AG04449 (cell line): ENCODE measurements around the gene SREK1.
A peak's percentile ranks its signal among the peaks of the same experiment; 100 is the strongest.

ENCODE experiments used
- CTCF ChIA-PET: fragments of 350-600 bp; formaldehyde crosslinking; extraction: SDS; loops from one replicate; lab custom pipeline; 2021; ENCODE audit warnings: antibody characterized with exemption; lab: Yijun Ruan, JAX
- POLR2A ChIA-PET: fragments of 400-600, 350-600 bp; formaldehyde crosslinking; extraction: SDS; loops from one replicate; lab custom pipeline; 2020; ENCODE audit warnings: antibody characterized with exemption, inconsistent platforms; lab: Yijun Ruan, JAX
- DNase-seq: peaks from one replicate; pipeline ENCODE4 v3.0.0-alpha.2; 2010; ENCODE audit warnings: low read depth, low spot score
- H3K4me3 ChIP-seq: 2 replicates; pipeline ENCODE4 v1.5.1; 2011; ENCODE audit warnings: low read depth, mild to moderate bottlenecking, control low read depth, low read length
- CTCF ChIP-seq: IDR thresholded peaks from one replicate; pipeline ENCODE4 v1.5.1; 2011; ENCODE audit warnings: mild to moderate bottlenecking, moderate library complexity, low read length, control low read depth, inconsistent platforms; ENCODE audit not compliant: insufficient read depth; ENCODE audit errors: missing control alignments

SREK1 gene

DNA sequence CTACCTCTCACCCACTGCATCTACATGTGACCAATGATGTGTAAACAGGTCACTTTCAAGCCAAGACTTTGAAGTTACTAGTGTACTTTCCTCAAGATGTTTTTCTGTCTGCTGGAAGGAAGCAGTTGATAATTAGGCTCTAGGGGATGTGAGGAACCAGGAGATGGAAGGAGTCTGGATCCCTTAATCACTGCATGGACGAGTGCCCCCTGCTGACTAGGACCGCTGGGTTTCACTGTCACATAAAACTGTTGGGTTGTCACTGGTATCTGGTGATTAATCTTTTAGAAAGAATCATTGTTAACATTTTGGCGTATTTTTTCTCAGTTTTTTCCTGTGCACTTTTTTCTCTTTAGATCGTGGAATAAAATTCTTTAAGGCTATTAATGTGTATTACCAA, 79.5 kb downstream of the SREK1 start:
- ChIA-PET POLR2A (no interaction called here), CTCF (interaction anchor here (1.0 kb wide), 1 partner anchor 19 kb away, joined by 4 read pairs; no protein-coding TSS in a partner anchor)
- no peak for DNase-seq
- peak; percentile 12 for TF ChIP-seq CTCF
- H3K4me3 ChIP-seq = no peak overlapping the region

GRCh38 chr5:66224274-66224673, 80.2 kb downstream of the SREK1 start:
- no peak for DNase-seq
- CTCF ChIA-PET = interaction anchor here (1.0 kb wide), 1 partner anchor 20 kb away, joined by 4 read pairs; no protein-coding TSS in a partner anchor
- TF ChIP-seq CTCF = no peak
- no peak overlapping the region for H3K4me3 ChIP-seq
- POLR2A ChIA-PET = no interaction called here

DNA sequence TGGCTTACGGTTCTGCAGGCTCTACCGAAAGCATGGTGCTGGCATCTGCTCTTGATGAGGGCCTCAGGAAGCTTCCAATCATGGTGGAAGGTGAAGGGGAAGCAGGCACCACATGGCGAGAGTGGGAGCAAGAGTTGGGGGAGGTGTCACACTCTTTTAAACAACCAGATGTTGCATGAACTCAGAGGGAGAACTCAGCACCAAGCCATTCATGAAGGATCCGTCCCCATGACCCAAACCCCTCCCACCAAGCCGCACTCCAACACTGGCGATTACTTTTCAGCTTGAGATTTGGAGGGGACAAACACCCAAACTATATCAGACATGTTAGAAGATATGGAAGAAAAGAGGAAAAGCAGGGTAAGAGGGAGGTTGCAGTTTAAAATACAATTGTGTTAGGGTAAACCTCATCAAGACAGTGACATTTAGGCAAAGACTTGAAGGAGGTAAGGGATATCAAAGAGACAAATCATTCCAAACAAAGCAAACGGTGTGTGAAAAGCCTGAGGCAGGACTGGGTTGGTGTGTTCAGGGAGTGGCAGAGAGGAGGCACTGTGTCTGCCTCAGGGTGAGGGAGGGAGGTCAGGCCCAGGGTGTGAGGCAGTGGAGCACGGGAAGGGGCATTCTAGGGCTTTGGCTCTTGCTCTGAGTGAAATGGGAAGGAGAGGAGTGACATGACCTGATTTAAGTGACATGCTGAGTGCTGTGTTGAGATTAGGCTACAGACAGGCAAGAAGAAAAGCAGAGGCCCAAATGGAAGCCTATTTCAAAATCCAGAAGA, 80.9 kb downstream of the SREK1 start:
- ChIA-PET CTCF (interaction anchor here (1.0 kb wide), 1 partner anchor 21 kb away, joined by 4 read pairs; no protein-coding TSS in a partner anchor), POLR2A (interaction anchor here (0.6 kb wide), 1 partner anchor 125 kb away, joined by 4 read pairs; no protein-coding TSS in a partner anchor)
- no peak for TF ChIP-seq CTCF
- no peak overlapping the region for H3K4me3 ChIP-seq
- no peak for DNase-seq

GRCh38 chr5:66230551-66230950, 86.5 kb downstream of the SREK1 start:
- CTCF ChIA-PET = no interaction called here
- no peak for TF ChIP-seq CTCF
- no peak overlapping the region for H3K4me3 ChIP-seq
- DNase-seq = no peak
- POLR2A ChIA-PET = no interaction called here

DNA sequence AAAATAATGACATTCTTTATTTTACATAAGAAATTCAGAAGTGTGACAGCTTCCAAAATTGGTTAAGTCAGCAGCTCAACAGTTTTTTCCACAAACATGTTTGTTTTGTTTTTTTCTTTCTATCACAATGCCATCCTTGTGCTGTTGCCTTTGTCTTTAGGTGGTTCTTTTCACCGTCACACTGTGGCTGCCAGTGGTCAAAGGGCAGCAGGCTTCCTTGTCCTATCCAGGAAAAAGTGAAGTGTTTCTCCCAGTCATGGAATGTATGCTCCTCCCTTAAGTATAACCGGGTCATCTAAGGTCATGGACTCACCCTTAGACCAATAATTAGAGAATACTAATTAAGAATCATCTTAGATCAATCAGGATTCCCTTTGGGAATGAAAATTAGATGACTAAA, 87.4 kb downstream of the SREK1 start:
- DNase-seq = no peak
- ChIA-PET POLR2A (no interaction called here), CTCF (no interaction called here)
- no peak overlapping the region for H3K4me3 ChIP-seq
- TF ChIP-seq CTCF = no peak

GRCh38 chr5:66232275-66232674, 88.2 kb downstream of the SREK1 start:
- H3K4me3 ChIP-seq = no peak overlapping the region
- no peak for DNase-seq
- CTCF ChIA-PET = interaction anchor here (1.2 to 1.5 kb wide), 2 partner anchors 74 to 76 kb away, joined by 3 read pairs; no protein-coding TSS in a partner anchor
- POLR2A ChIA-PET = no interaction called here
- TF ChIP-seq CTCF = no peak
